Endothelial cell of umbilical vein (primary cell): Measurements from ENCODE around the gene STK17B. TPM values are rescaled to one million over a fixed set of nuclear protein-coding genes. Genes with fewer than 3 reads are reported as not detected.

ENCODE experiments used
- BruUV-seq: library from RNA; stranded (reverse); fragments of 400-500 nt; replicated peaks from 2 replicates; lab custom pipeline; 2021; lab: Mats Ljungman, UMichigan
- CTCF ChIA-PET: fragments of 300-600, 350-600 bp; sonication (Branson Sonifier 250); formaldehyde crosslinking; loops from one replicate; lab custom pipeline; 2021; ENCODE audit warnings: antibody characterized with exemption, inconsistent platforms; lab: Charles Lee
- POLR2A ChIA-PET: fragments of 300-600, 350-600 bp; sonication (Branson Sonifier 250); formaldehyde crosslinking; loops from one replicate; lab custom pipeline; 2021; ENCODE audit warnings: antibody characterized with exemption, inconsistent platforms; lab: Charles Lee
- DNase-seq: peaks from one replicate; pipeline ENCODE4 v3.0.0-alpha.2; 2011; ENCODE audit warnings: low read depth, low spot score
- FAIRE-seq: peaks from 2 replicates; lab custom pipeline; 2011; peaks lifted over from hg19 to GRCh38; lab: Jason Lieb, UNC
- H2AFZ ChIP-seq: 2 replicates; pipeline ENCODE4 v1.6.0; 2012; ENCODE audit warnings: low read depth, low read length, control low read depth, inconsistent platforms
- H3K27ac ChIP-seq: 2 replicates; pipeline ENCODE4 v1.5.1; 2011; ENCODE audit warnings: low read depth, mild to moderate bottlenecking, control low read depth, low read length, moderate library complexity; ENCODE audit not compliant: insufficient read depth
- H3K27me3 ChIP-seq, 2 experiments: 2 replicates each; pipeline versions ENCODE4 v1.6.0 to v1.6.1; 2011; ENCODE audit warnings: low read length in 2 of 2, mixed read lengths in 1 of 2; ENCODE audit not compliant: control insufficient read depth in 2 of 2, insufficient read depth in 2 of 2
- H3K36me3 ChIP-seq, 2 experiments: 2 replicates in 1 of 2; 3 replicates in 1 of 2; pipeline ENCODE4 v1.5.1; 2011; ENCODE audit warnings: low read length in 2 of 2, mild to moderate bottlenecking in 1 of 2, moderate library complexity in 1 of 2; ENCODE audit not compliant: control insufficient read depth in 2 of 2, insufficient read depth in 2 of 2; ENCODE audit errors: extremely low read depth in 1 of 2
- H3K4me1 ChIP-seq: 3 replicates; pipeline ENCODE4 v1.5.1; 2011; ENCODE audit warnings: mild to moderate bottlenecking, low read length; ENCODE audit not compliant: control insufficient read depth, insufficient read depth; ENCODE audit errors: extremely low read depth
- H3K4me2 ChIP-seq: 2 replicates; pipeline ENCODE4 v1.6.1; 2011; ENCODE audit warnings: low read length, control low read depth, mixed read lengths; ENCODE audit not compliant: insufficient read depth
- H3K4me3 ChIP-seq, 3 experiments: fragments of 200-600 bp in 1 of 3; sonication (generic), shearing (Covaris generic) in 1 of 3; replicated peaks in 1 of 3; 2 replicates each; pipeline ENCODE4 v1.5.1; 2011 to 2016; ENCODE audit warnings: control low read depth in 3 of 3, low read length in 3 of 3, mild to moderate bottlenecking in 2 of 3, inconsistent platforms in 1 of 3, low read depth in 1 of 3, moderate library complexity in 1 of 3; ENCODE audit not compliant: insufficient read depth in 1 of 3
- H3K79me2 ChIP-seq: 2 replicates; pipeline ENCODE4 v1.6.0; 2012; ENCODE audit warnings: low read length, inconsistent platforms; ENCODE audit not compliant: control insufficient read depth, insufficient read depth
- H3K9ac ChIP-seq: replicated peaks from 2 replicates; pipeline ENCODE3; 2011; ENCODE audit warnings: low read length, control low read depth; ENCODE audit not compliant: insufficient read depth; ENCODE audit errors: extremely low read depth
- H3K9me1 ChIP-seq: replicated peaks from 3 replicates; pipeline ENCODE4 v1.6.0; 2011; ENCODE audit warnings: mild to moderate bottlenecking, low read length; ENCODE audit not compliant: control insufficient read depth, insufficient read depth; ENCODE audit errors: extremely low read depth
- H3K9me3 ChIP-seq: replicated peaks from 2 replicates; pipeline ENCODE4 v1.5.1; 2012; ENCODE audit warnings: low read length, inconsistent platforms; ENCODE audit not compliant: control insufficient read depth, insufficient read depth
- H4K20me1 ChIP-seq: replicated peaks from 2 replicates; pipeline ENCODE3; 2011; ENCODE audit warnings: mild to moderate bottlenecking, low read length; ENCODE audit not compliant: control insufficient read depth, insufficient read depth; ENCODE audit errors: extremely low read depth
- CTCF ChIP-seq, 2 donors: IDR thresholded peaks; 1 replicate in 1 of 2; 2 replicates in 1 of 2; pipeline ENCODE4 v1.5.1; 2011; ENCODE audit warnings: low read length in 2 of 2, mild to moderate bottlenecking in 2 of 2, moderate library complexity in 2 of 2, control low read depth in 1 of 2, inconsistent platforms in 1 of 2, low read depth in 1 of 2; ENCODE audit not compliant: insufficient read depth in 1 of 2; ENCODE audit errors: extremely low read depth in 1 of 2
- EZH2 ChIP-seq: IDR thresholded peaks from 2 replicates; pipeline ENCODE4 v1.6.1; 2012; ENCODE audit warnings: borderline replicate concordance, low read depth, mild to moderate bottlenecking, moderate library complexity, low read length, inconsistent platforms; ENCODE audit not compliant: severe bottlenecking
- FOS ChIP-seq: IDR thresholded peaks from 2 replicates; pipeline ENCODE4 v1.6.1; 2011; ENCODE audit warnings: mild to moderate bottlenecking, low read length, moderate library complexity, borderline replicate concordance; ENCODE audit not compliant: insufficient read depth
- GATA2 ChIP-seq: IDR thresholded peaks from 2 replicates; pipeline ENCODE4 v1.7.0; 2011; ENCODE audit warnings: low read depth, mild to moderate bottlenecking, moderate library complexity, mixed read lengths, low read length; ENCODE audit not compliant: insufficient read length, insufficient read depth
- JUN ChIP-seq: IDR thresholded peaks from 2 replicates; pipeline ENCODE4 v1.6.1; 2011; ENCODE audit warnings: borderline replicate concordance, low read depth; ENCODE audit not compliant: insufficient read length, insufficient read depth
- MAX ChIP-seq: IDR thresholded peaks from 2 replicates; pipeline ENCODE4 v1.6.1; 2011; ENCODE audit not compliant: insufficient read depth, insufficient read length
- MYC ChIP-seq: IDR thresholded peaks from one replicate; pipeline ENCODE4 v1.6.1; 2011; ENCODE audit warnings: mild to moderate bottlenecking, low read depth, low read length
- POLR2A ChIP-seq: IDR thresholded peaks from 2 replicates; pipeline ENCODE4 v1.6.1; 2012; ENCODE audit warnings: low read depth, mild to moderate bottlenecking, control low read depth, low read length
- POLR2AphosphoS5 ChIP-seq: IDR thresholded peaks from 2 replicates; pipeline ENCODE4 v1.6.1; 2012; ENCODE audit warnings: low read depth, mild to moderate bottlenecking, control low read depth, low read length, moderate library complexity; ENCODE audit not compliant: insufficient read depth
- dilution Hi-C: fragments of 300-500 bp; cut with MboI; formaldehyde crosslinking; loops from one replicate; pipeline ENCODE4 v1.15.0; 2019; ENCODE audit warnings: low sequenced_read_pairs; ENCODE audit not compliant: extremely low pct_ligation_motif_present
- intact Hi-C: fragments of 100-400 bp; cut with micrococcal nuclease; formaldehyde crosslinking; loops from one replicate; pipeline ENCODE4 v1.10.0; 2022
- polyA plus RNA-seq, 4 experiments: library from polyadenylated mRNA; depleted of rRNA in 3 of 4; stranded (reverse) in 3 of 4; unstranded in 1 of 4; fragments of >200 nt; gene quantifications; 2 replicates each; pipeline versions ENCODE4 v1.2.1 to v1.2.3, GENCODE V29; 2011 to 2012; ENCODE audit warnings: missing spikeins in 1 of 4
- total RNA-seq: library from RNA; stranded (reverse); gene quantifications from 2 replicates; pipeline ENCODE4 v1.2.3, GENCODE V29; 2021

The STK17B gene
- total and polyA plus RNA-seq, 2 donors (not counting 3 experiments of a cell fraction or from before 2014, with no cell fraction given): 2.5 to 16.6 TPM

GRCh38 chr2:196148736-196149135 is 22.6 kb downstream of the STK17B start:
- POLR2A ChIA-PET: no interaction called here
- CTCF ChIA-PET: interaction anchor here (1.5 to 1.6 kb wide), 2 partner anchors 11 to 70 kb away, joined by 7 to 9 read pairs; no protein-coding TSS in a partner anchor
- H3K36me3 ChIP-seq: peaks cover 0 to 2% of the 10 kb centered on the region in 2 experiments

More at GRCh38 chr2:196148736-196149135, 22.6 kb downstream of the STK17B start:
- Histone ChIP-seq H3K4me1 (no peaks in the 10 kb centered on the region), H2AFZ (no peak overlapping the region), H3K9me3 (no peaks in the 10 kb centered on the region), H3K79me2 (no peaks in the 10 kb centered on the region), H3K9me1 (no peaks in the 10 kb centered on the region), H3K4me3 (no peak overlapping the region), H3K9ac (no peak overlapping the region), H3K27me3 (no peaks in the 10 kb centered on the region), H3K4me2 (no peak overlapping the region), H4K20me1 (no peaks in the 10 kb centered on the region), H3K27ac (no peak overlapping the region)
- no TSS peak for BruUV-seq
- no peak for DNase-seq
- TF ChIP-seq CTCF (IDR thresholded peaks at IDR 0.05; ENCODE audit: extremely low read depth in 1 of 2, insufficient read depth in 1 of 2, low read depth in 1 of 2, low read length in 2 of 2) (no peak), FOS (no peak), JUN (no peak), MYC (no peak), POLR2AphosphoS5 (no peak), POLR2A (no peak), EZH2 (no peak), GATA2 (no peak), MAX (no peak)
- no peak for FAIRE-seq
- dilution Hi-C loops: no loop called here
- intact Hi-C loops: no loop called here
